GM19035 (cell line): ENCODE measurements around the gene GPC2.
"Not testable (repeated sequence)": the region's sequence is repeated elsewhere in the genome, so short reads cannot be mapped to it uniquely, and the experiment has no call there.

Experiments
- ATAC-seq: cut with Tn5 transposase; IDR thresholded peaks from one replicate; pipeline ENCODE4 v1.9.1; 2021; ENCODE audit not compliant: unreplicated experiment

The GPC2 gene

GRCh38 chr7:100177045-100178001 is at the start of gene GPC2, which contains the start of gene STAG3:
GPC2 (minus strand) TSS chr7:100177381; CDS start chr7:100177199, 182 bp downstream.
STAG3 (plus strand) TSS chr7:100177918; CDS start chr7:100180557, 2,639 bp downstream.
- peak; percentile 95 for ATAC-seq

GRCh38 chr7:100224891-100225290 is 47.7 kb upstream of the GPC2 start:
- ATAC-seq: not testable (repeated sequence)

- not testable (repeated sequence) for ATAC-seq
Observed at GRCh38 chr7:100223376-100223927, 46.3 kb upstream of the GPC2 start.

- no peak for ATAC-seq
Observed at GRCh38 chr7:100222445-100223132, 45.4 kb upstream of the GPC2 start.

- ATAC-seq: no peak
Observed at GRCh38 chr7:100221767-100222444, 44.7 kb upstream of the GPC2 start.

GRCh38 chr7:100221231-100221718 is 44.1 kb upstream of the GPC2 start:
- ATAC-seq: peak; percentile 50

- no peak for ATAC-seq
Observed at GRCh38 chr7:100220586-100221230, 43.5 kb upstream of the GPC2 start.

- ATAC-seq: not testable (repeated sequence)
Observed at GRCh38 chr7:100219801-100220585, 42.8 kb upstream of the GPC2 start, which contains the start of gene PVRIG. PVRIG (plus strand) TSS chr7:100219949; CDS start chr7:100219971, 22 bp downstream.

GRCh38 chr7:100219271-100219737 is 42.1 kb upstream of the GPC2 start:
- no peak for ATAC-seq

GRCh38 chr7:100217934-100218333 is 40.8 kb upstream of the GPC2 start:
- ATAC-seq: peak; percentile 10

- no peak for ATAC-seq
Observed at GRCh38 chr7:100215895-100216294, 38.7 kb upstream of the GPC2 start.

GRCh38 chr7:100214356-100214755 is 37.2 kb upstream of the GPC2 start:
- ATAC-seq: not testable (repeated sequence)

GRCh38 chr7:100213672-100214071 is 36.5 kb upstream of the GPC2 start:
- ATAC-seq: no peak

- ATAC-seq: no peak
Observed at GRCh38 chr7:100212631-100213286, 35.6 kb upstream of the GPC2 start.

- peak; percentile 42 for ATAC-seq
Observed at GRCh38 chr7:100211342-100211780, 34.2 kb upstream of the GPC2 start.

GRCh38 chr7:100210805-100211204 is 33.6 kb upstream of the GPC2 start:
- no peak for ATAC-seq

- ATAC-seq: no peak
Observed at GRCh38 chr7:100209493-100209892, 32.3 kb upstream of the GPC2 start.

GRCh38 chr7:100208911-100209408 is 31.8 kb upstream of the GPC2 start:
- peak; percentile 64 for ATAC-seq
